ENCODE measurements around the gene DDOST. TPM values are rescaled to one million over a fixed set of nuclear protein-coding genes. Genes with fewer than 3 reads are reported as not detected.

DDOST gene
- polyA plus RNA-seq, 2 of the 4 experiments (the other 2 are of a cell fraction), result 158 to 231 TPM

DNA sequence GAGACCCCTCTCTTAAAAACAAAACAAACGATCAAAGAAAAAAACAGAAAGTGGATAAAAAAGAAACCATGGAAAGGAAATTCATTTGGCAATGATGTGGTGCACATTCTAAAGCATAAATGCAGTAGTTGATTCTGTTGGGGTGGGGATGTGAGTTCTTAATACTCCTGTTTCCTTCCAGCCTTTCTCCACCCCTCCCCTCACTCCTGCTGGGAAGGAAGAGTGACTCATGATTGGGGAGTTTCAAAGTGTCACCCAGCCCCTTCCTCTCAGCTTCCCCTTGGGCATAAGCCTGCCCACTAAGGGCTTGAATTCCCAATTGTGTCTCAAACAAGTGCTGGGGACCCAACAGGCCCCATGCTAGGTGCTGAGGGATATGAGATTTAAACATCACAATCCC, 34.6 kb downstream of the DDOST start (continued):
- TF ChIP-seq, protein P1, sequence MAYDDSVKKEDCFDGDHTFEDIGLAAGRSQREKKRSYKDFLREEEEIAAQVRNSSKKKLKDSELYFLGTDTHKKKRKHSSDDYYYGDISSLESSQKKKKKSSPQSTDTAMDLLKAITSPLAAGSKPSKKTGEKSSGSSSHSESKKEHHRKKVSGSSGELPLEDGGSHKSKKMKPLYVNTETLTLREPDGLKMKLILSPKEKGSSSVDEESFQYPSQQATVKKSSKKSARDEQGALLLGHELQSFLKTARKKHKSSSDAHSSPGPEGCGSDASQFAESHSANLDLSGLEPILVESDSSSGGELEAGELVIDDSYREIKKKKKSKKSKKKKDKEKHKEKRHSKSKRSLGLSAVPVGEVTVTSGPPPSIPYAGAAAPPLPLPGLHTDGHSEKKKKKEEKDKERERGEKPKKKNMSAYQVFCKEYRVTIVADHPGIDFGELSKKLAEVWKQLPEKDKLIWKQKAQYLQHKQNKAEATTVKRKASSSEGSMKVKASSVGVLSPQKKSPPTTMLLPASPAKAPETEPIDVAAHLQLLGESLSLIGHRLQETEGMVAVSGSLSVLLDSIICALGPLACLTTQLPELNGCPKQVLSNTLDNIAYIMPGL (CRISPR knock-in tag; IDR thresholded peaks at IDR 0.05; ENCODE audit: borderline replicate concordance), result no peak
- TF ChIP-seq, protein P2, sequence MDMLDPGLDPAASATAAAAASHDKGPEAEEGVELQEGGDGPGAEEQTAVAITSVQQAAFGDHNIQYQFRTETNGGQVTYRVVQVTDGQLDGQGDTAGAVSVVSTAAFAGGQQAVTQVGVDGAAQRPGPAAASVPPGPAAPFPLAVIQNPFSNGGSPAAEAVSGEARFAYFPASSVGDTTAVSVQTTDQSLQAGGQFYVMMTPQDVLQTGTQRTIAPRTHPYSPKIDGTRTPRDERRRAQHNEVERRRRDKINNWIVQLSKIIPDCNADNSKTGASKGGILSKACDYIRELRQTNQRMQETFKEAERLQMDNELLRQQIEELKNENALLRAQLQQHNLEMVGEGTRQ (IDR thresholded peaks at IDR 0.05), result no peak
- no peak for TF ChIP-seq ESRRA (IDR thresholded peaks at IDR 0.05; ENCODE audit: borderline replicate concordance, low read length)
- TF ChIP-seq CEBPB (IDR thresholded peaks at IDR 0.05), result no peak

DNA sequence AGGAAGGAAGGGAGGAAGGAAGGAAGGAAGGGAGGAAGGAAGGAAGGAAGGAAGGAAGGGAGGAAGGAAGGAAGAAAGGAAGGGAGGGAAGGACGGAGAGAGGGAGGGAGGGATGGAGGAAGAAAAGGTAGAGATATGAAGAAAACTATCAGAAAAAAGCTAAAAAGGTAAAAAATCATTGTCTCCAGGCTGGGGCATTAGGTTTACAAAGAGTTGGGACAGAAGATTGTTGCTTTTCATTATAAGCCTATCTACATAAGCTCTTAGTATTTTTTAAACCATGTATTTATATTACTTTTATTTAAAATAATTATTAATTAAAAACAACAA, 35.1 kb downstream of the DDOST start:
- no peak for ATAC-seq
- TF ChIP-seq HOXB13 (CRISPR knock-in tag; IDR thresholded peaks at IDR 0.05; ENCODE audit: low read depth) (no peak), RAD21 (conservative IDR thresholded peaks at IDR 0.05 in 1 of 2, IDR thresholded peaks at IDR 0.05 in 1 of 2) (no peak), CBX2 (IDR thresholded peaks at IDR 0.05; ENCODE audit: borderline replicate concordance, low read depth) (no peak), CHD4 (IDR thresholded peaks at IDR 0.05; ENCODE audit: borderline replicate concordance) (no peak), RNF2 (IDR thresholded peaks at IDR 0.05; ENCODE audit: borderline replicate concordance, low read depth) (no peak), HOXA7 (CRISPR knock-in tag; IDR thresholded peaks at IDR 0.05) (no peak), FOSL2 (IDR thresholded peaks at IDR 0.05) (no peak), FOSL2 (CRISPR knock-in tag; IDR thresholded peaks at IDR 0.05) (no peak), FOXS1 (CRISPR knock-in tag; IDR thresholded peaks at IDR 0.05) (no peak), TP53 (CRISPR knock-in tag; IDR thresholded peaks at IDR 0.05) (no peak), PHF8 (IDR thresholded peaks at IDR 0.05; ENCODE audit: borderline replicate concordance, low read depth) (no peak), NPAS2 (CRISPR knock-in tag; IDR thresholded peaks at IDR 0.05; ENCODE audit: borderline replicate concordance) (no peak), KDM5A (IDR thresholded peaks at IDR 0.05) (no peak), NR3C1 (IDR thresholded peaks at IDR 0.05) (no peak), POLR2AphosphoS2 (conservative IDR thresholded peaks at IDR 0.05; ENCODE audit: low read length) (no peak), CEBPB (IDR thresholded peaks at IDR 0.05) (no peak)
- TF ChIP-seq, protein P3, sequence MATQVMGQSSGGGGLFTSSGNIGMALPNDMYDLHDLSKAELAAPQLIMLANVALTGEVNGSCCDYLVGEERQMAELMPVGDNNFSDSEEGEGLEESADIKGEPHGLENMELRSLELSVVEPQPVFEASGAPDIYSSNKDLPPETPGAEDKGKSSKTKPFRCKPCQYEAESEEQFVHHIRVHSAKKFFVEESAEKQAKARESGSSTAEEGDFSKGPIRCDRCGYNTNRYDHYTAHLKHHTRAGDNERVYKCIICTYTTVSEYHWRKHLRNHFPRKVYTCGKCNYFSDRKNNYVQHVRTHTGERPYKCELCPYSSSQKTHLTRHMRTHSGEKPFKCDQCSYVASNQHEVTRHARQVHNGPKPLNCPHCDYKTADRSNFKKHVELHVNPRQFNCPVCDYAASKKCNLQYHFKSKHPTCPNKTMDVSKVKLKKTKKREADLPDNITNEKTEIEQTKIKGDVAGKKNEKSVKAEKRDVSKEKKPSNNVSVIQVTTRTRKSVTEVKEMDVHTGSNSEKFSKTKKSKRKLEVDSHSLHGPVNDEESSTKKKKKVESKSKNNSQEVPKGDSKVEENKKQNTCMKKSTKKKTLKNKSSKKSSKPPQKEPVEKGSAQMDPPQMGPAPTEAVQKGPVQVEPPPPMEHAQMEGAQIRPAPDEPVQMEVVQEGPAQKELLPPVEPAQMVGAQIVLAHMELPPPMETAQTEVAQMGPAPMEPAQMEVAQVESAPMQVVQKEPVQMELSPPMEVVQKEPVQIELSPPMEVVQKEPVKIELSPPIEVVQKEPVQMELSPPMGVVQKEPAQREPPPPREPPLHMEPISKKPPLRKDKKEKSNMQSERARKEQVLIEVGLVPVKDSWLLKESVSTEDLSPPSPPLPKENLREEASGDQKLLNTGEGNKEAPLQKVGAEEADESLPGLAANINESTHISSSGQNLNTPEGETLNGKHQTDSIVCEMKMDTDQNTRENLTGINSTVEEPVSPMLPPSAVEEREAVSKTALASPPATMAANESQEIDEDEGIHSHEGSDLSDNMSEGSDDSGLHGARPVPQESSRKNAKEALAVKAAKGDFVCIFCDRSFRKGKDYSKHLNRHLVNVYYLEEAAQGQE (IDR thresholded peaks at IDR 0.05), result no peak
- TF ChIP-seq, protein P4, sequence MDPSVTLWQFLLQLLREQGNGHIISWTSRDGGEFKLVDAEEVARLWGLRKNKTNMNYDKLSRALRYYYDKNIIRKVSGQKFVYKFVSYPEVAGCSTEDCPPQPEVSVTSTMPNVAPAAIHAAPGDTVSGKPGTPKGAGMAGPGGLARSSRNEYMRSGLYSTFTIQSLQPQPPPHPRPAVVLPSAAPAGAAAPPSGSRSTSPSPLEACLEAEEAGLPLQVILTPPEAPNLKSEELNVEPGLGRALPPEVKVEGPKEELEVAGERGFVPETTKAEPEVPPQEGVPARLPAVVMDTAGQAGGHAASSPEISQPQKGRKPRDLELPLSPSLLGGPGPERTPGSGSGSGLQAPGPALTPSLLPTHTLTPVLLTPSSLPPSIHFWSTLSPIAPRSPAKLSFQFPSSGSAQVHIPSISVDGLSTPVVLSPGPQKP (IDR thresholded peaks at IDR 0.05; ENCODE audit: low read depth, low read length), result no peak
- TF ChIP-seq, protein P5, sequence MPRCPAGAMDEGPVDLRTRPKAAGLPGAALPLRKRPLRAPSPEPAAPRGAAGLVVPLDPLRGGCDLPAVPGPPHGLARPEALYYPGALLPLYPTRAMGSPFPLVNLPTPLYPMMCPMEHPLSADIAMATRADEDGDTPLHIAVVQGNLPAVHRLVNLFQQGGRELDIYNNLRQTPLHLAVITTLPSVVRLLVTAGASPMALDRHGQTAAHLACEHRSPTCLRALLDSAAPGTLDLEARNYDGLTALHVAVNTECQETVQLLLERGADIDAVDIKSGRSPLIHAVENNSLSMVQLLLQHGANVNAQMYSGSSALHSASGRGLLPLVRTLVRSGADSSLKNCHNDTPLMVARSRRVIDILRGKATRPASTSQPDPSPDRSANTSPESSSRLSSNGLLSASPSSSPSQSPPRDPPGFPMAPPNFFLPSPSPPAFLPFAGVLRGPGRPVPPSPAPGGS (IDR thresholded peaks at IDR 0.05), result no peak
- TF ChIP-seq, protein P6, sequence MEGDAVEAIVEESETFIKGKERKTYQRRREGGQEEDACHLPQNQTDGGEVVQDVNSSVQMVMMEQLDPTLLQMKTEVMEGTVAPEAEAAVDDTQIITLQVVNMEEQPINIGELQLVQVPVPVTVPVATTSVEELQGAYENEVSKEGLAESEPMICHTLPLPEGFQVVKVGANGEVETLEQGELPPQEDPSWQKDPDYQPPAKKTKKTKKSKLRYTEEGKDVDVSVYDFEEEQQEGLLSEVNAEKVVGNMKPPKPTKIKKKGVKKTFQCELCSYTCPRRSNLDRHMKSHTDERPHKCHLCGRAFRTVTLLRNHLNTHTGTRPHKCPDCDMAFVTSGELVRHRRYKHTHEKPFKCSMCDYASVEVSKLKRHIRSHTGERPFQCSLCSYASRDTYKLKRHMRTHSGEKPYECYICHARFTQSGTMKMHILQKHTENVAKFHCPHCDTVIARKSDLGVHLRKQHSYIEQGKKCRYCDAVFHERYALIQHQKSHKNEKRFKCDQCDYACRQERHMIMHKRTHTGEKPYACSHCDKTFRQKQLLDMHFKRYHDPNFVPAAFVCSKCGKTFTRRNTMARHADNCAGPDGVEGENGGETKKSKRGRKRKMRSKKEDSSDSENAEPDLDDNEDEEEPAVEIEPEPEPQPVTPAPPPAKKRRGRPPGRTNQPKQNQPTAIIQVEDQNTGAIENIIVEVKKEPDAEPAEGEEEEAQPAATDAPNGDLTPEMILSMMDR (IDR thresholded peaks at IDR 0.05), result no peak
- TF ChIP-seq, protein P7, sequence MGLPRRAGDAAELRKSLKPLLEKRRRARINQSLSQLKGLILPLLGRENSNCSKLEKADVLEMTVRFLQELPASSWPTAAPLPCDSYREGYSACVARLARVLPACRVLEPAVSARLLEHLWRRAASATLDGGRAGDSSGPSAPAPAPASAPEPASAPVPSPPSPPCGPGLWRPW (IDR thresholded peaks at IDR 0.05), result no peak
- Histone ChIP-seq H3K9me3 (no peaks in the 10 kb centered on the region), H3K27ac (no peak overlapping the region), H3K4me3 (no peak overlapping the region), H3K4me2 (no peak overlapping the region), H3K4me1 (no peaks in the 10 kb centered on the region)
- WGBS (ENCODE audit: missing lambda C conversion rate), result 82% methylated on average over 1 of the region's 1 CpG
- DNase-seq (ENCODE audit: low read depth in 1 of 2, low spot score in 1 of 2), result no peak
- ChIA-PET POLR2A (no interaction called here), CTCF (interaction anchor here (1.0 to 1.4 kb wide), 2 partner anchors 11 to 13 kb away, joined by 3 to 4 read pairs; no protein-coding TSS in a partner anchor)
- FAIRE-seq, result no peak

Data from A549 (cell line).